Kidney capillary endothelial cell (primary cell): ENCODE measurements around the gene ZBTB20.

ENCODE experiments used
- DNase-seq: peaks from one replicate; pipeline ENCODE4 v3.0.0-alpha.2; 2018; ENCODE audit warnings: low spot score

Gene ZBTB20

DNA sequence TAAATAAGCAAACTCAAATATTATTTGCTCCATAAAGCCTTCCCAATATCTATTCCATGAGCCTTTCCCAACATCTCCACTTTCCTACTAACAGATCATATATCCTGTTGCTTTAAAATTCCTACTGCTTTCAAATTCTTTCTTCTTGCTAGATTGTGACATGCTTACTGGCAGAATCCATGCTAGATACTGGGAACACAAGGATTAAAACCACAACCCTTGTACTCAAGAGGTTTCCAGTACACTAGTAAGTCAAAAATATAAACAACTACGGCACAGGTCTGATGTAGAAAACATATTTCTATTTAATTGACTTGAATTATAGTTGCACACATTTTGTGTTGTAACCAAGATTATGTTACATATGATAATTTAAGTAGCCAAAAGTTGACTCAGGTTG is 275.0 kb downstream of the ZBTB20 start:
- DNase-seq: no peak

DNA sequence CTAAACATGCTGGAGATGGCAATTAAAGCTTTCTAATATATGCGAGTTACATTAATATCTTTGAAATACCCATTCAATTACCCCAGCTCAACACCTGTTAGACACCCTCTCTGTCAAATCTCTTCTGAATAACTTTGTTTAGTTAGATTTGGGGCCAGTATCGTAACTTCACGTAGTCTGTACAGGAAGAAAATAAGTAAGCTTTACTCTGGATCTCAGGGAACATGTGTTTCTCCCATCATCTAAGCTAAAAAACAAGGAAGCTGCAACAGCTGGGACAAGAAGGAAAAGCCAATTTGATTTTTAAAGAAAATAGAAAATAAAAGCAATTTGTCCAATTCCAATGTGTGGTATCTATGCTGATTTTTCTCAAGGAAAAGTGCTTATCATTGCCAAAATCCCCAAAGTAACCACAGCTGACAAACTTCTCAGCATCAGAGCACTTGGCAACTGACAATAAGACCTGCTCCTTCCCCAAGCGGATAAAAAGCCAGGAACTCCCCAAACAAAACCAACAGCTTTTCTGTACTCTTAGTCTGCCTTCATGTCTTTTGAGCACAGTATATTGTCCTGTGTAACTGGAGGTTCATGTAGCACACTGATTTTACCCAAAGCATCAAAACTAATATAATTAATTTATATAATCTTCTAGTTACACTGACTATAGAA is 279.1 kb downstream of the ZBTB20 start:
- DNase-seq: no peak

DNA sequence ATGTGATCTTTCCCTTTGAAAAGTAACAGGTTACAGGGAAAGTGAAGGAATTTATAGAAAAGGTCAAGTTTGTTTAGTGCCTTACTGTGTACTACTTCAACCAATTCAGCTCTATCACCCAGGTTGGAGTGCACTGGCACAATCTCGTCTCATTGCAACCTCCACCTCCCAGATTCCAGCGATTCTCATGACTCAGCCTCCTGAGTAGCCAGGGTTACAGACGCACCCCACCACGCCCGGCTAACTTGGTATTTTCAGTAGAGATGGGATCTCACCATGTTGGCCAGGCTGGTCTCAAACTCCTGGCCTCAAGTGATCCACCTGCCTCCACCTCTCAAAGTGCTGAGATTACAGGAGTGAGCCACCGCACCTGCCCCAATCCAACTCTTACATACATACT is 279.7 kb downstream of the ZBTB20 start:
- DNase-seq: no peak

DNA sequence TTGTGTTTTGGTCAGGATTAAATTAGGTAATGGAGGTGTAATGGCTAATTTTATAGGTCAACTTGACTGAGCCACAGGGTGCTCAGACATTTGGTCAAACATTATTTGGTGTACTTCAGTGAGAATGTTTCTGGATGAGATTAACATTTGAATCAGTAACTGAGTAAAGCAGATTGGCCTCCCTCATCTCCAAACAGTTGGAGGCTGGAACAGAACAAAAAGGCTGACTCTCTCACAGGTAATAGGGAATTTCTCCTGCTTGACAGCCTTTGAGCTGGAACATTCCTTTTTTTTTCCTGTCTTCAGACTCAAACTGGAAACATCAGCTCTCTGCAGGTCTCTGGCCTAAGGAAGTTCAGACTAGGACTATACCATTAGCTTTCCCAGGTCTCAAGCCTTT is 280.7 kb downstream of the ZBTB20 start:
- no peak for DNase-seq

DNA sequence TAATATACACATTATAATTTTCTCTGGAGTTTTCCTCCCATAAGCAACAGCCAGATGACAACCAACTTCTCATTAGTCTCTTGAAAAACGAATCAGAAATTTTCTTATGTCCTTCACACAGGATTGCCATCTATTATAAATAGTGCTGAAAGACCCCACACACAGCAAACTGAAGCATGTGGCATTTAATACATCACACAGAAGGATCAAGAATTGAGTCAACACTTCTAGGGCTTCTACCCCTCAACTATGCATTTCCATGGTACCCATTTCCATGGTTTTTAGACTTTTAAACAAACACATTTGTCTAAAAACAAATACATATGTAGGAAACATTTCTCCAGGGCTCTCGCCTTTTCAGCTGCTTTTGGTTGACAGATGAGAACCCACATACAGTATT is 282.1 kb downstream of the ZBTB20 start:
- no peak for DNase-seq

DNA sequence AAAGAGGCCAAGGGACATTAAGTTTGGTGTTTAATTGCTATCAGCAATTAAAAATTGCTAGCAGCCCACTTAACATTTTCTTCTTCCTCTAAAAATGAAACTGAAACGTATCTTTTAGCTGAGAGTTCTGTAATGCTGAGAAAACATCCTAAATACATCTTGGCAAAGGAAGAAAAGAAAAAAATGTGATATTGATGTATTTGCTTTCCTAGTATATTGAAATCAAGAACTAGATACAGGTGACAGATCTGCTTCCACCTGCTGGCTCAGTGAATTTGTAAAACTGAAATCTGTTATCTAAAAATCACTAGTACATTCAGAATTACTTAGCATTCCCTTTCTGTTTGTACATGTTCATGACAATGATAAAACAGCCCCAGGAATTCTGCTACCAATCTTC is 283.2 kb downstream of the ZBTB20 start:
- DNase-seq: no peak

DNA sequence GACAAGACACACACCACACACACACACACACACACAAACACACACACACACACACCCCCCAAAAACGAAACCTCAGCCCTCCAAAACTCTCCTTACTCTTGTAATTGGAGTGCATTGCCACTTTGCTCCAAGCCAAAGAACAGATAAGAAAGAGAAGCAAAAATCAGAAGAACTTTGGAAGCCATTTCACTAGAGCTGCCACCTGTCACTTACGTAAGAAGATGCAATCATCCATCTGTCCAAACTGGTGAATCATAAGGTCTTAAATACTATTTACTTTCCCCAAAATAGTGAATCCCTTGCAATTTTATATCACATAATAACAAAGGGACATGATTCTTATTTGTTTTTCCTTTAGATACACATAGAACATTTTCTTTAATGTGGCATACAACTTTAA is 285.4 kb downstream of the ZBTB20 start:
- no peak for DNase-seq

DNA sequence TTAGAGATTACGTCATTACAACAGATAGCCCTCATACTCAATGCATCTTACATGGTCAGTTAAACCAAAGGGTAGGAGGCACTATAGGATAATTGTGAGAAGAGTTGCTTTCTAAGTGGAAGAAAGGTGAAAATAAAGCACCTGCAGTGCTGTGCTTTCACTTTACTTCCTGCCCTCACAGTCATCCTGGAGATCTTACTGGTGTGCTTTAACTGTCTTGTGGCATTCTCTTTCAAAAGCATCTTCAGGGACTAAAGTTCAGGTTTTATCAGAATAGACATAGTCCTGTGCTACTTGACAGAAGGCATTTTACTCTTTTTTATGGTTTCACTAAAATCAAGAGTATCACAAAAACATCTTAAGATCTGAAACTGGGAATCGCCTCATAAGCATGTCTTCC is 286.6 kb downstream of the ZBTB20 start:
- DNase-seq: no peak

DNA sequence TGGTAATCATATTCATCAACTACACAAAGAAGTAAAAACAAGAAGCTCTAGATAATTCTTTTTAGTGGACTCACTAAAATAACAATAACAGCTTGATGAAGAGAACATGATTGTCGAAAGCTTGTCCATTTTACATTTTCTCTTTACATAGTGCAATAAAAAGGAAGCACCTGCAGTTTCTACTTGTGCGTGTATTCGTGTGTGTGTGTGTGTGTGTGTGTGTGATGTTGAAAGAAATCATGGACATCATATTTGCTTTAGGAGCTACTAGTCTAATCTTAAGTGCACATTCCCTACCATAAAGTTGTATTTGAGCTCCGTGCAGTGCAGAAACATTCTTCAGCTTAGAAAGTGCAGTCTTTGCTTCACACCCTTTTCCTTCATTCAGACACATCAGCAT is 288.8 kb downstream of the ZBTB20 start:
- no peak for DNase-seq

DNA sequence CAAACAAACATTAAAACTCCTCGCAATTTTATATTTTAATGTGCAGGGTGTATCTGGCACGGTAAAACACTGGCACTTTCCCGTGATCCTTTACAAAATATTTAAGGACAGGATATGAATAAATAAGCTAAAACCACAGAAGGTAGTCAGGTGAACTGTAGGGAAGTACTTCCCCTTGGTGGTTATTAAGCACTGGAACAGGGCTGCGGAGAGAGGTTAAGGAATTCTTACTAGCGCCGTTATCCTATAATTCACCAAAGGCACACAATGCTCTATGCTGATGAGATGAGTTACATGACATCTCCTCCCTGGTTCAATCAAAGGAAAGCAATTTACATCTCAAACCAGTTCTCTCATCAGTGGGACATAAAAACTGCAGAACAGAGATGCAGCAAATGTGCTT is 289.8 kb downstream of the ZBTB20 start:
- no peak for DNase-seq

DNA sequence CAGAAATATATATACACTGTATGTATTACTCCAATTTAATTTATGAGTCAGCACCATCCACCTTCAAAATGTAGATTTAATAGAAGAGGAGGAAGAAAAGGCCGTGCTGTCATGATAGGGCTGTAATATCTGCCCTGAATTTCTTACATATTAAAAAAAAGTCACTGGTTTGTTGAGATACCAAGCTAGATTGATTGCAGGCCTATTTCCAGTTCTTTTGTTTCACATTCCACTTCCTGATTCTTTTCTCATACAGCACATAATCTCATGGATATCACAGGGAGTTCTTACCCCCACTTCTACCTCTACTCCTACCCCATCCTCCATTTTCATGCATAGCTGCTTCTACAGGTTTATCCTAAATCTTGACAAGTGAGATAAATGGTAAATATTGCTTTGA is 290.3 kb downstream of the ZBTB20 start:
- no peak for DNase-seq

DNA sequence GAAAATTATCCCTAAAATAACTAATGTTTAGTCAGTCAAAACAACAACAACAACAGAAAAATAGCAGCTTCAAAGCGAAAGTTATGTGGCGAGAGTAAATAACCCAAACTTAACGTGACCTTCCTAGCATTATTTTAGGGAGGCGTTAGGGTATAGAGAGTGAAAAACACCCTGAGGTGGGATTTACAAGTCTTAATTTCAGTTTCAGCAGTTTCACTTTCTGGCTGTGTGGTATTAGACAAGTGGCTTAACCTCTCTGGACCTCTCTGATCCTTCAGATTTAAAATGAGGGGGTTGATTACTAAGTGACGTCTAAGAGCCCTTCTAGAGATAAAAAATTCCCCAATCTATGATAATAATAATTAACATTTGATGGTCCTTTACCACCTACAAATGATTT is 291.2 kb downstream of the ZBTB20 start:
- DNase-seq: no peak

DNA sequence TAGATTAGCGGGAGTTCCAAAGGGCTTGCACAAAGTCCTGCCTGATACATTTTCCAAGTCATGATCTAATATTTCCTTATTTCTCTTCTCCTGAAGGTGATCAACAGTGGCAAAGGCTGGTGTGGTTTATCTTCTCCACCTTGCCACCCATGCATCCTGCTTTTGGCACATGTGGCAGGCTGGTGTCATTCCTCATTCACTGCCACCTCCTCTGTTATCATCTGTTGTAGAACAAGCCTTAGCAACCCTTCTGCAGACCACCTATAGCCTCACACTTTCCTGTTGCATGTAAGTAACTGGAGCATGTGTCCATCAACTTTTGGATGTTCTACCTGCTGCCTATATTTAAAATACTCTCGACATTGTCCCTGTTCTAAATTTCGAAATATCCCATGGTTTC is 294.1 kb downstream of the ZBTB20 start:
- DNase-seq: no peak

DNA sequence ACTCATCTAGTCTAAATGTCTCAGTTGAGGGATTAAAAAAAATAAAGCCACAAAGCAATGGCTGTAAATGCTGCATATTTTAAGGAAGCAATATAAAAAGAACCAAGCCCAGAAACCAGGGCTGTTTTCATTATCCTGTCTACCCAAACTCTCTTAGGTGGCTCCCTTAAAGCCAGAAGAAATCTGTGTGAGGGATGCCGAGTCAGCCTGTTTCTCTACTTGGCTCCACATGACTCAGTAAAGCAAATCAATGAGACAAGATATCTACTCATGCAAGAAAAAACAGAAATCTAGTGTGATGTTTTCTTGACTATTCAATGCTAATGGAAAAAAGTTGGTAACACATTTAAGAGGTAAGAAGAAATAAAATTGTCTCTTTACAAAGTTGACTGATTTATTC is 296.2 kb downstream of the ZBTB20 start:
- no peak for DNase-seq

DNA sequence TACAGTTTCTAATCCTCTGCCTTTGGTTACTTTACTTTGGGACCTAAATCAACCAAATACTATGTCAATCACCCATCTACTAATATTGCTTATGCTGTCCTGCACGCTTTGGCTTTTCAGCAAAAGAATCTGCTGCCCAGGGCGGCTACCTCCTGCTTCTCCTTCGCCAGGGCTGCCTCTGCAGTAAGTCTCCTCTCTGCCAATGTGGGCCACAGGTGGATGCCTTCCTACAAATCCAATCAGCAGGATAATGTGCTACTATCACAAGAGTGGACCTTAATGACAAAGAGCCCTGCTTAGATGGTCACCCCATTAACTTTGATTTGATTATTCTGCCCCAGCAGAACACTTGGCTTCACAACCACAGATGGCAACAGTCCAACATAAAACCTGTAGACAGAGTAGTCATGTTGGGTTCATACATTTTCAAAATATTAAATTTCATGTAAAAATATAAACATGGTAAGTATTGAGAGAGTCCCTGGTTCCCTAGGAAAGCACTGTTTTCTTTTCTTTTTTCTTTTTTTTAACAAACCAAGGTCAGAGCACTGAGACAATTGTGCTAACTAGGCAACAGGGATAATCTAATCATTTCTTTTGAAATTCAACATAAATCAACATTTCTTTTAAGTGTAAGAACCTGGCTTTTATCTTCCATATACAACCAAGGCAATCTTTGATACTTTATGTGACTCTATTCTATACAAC is 298.3 kb downstream of the ZBTB20 start:
- DNase-seq: no peak

DNA sequence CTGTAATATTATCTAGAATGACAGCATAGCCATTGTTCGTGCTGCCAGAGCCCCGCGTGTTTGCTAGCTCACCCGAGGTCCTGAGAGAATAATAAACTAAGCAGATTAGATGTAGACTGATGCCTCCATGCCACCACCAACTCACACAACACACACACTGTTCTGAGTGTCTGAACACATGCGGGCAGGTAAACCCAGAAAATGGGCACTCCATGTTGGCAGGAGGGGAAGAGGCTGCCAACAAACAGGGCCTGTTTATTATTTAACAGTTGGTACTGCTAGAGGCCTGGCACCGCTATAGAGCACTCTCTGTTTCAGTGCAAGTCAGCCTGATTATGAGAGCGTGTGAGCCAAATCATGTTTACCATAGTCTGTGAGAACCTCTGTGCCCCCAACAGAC is 299.0 kb downstream of the ZBTB20 start:
- DNase-seq: no peak

DNA sequence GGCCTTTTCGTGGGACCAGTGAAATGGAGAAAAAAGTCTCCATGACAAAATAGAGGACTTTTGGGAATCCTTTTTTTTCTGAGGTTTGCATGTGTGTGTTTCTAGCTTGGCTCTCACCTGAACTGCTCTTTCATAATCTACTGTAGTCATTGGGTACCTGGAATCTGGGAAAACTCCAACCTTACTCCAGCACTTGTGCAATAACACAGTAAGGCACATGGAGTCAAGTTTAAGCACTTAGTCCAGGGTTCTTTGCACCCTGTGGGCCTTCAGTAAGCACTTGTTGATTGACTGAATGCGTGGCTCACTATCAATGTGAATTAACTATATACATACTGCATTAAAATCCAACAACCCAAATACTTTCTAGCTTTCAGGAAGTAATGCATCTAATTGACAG is 299.5 kb downstream of the ZBTB20 start:
- DNase-seq: no peak

DNA sequence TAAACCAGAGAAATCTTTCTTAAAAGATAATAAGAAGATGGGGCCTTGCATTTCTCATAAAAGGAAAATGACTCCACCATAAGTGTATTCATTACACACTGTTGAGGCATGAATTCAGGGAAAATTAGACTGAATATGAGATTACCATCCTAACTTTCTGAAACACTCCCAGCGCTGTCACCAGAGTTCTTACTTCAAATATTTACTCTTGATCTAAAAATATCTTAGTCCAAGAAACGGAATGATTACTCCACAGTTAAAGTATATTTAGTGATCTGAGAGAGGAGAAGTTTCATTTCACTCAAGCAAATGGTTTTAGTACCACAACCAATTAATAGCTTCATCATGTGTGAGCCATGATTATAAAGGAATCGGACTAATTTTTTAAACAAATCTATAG is 300.3 kb downstream of the ZBTB20 start:
- no peak for DNase-seq

DNA sequence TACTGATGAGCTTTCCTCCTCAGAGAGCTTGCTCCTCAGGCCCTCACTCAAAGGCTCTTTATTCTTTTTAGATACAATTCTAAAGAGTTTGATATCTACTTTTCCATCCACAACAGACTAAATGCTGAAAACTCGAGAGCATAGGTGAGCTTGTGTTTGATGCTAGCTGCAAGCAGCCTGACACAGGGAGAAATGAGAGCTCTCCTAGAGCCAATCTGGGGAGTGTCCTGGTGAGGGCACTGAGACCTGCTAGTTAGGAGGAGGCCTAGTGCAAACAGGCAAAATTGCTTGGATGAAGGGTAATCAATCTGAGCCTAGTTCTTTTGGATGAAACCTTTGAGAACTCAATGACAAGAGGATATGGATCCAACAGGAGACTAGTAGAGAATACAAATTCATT is 300.8 kb downstream of the ZBTB20 start:
- no peak for DNase-seq

DNA sequence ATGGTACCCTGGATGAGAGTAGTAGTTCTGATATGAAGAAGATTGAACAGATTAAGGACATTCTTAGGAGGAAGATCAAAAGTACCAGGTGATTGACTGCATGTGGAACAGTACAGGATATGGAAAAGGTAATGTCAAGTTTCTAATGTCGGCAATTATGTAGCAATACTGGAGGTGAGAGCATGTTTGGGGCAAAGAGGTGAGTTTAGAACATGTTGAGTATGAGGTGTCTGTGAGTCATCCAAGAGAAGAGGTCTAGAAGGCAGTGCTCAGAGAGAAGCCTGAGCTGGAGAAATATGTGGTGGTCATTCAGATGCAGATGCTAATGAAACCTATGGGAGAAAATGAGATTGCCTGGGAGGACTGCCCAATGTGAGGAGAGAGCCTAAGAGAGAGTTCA is 305.6 kb downstream of the ZBTB20 start:
- DNase-seq: no peak

DNA sequence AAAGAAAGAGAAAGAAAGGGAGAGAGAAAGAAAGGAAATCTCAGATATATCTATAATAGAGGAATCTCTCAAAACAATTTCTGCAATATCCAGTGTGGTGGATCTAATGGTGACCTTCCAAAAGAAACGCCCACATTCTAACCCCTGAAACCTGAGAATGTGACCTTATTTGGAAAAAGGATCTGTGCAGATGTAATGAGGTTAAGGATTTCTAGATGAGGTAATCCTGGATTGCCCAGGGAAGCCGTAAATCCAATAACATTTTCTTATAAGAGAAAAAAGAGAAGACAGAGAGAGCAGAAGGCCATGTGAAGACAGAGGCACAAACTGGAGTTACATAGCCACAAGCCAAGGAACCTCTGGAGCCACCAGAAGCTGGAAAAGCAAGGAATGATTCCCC is 307.6 kb downstream of the ZBTB20 start:
- DNase-seq: no peak

DNA sequence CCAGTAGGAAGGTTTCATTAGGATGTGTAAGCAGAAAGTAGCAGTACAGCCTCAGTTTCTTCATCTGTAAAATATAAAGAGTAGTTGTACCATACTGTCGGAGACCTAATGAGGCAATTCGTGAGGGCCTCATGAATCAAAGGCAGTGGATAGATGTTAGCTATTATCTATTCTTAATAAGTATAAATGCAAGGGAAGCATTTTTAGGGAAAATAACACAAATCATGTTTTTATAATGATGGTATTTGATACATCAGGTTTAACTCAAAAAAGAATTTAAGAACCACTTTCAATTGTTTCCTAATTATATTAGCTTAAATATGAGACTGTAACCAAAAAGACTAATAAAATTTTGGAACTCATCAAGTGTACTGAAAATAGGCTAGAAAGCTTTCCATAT is 309.1 kb downstream of the ZBTB20 start:
- no peak for DNase-seq

DNA sequence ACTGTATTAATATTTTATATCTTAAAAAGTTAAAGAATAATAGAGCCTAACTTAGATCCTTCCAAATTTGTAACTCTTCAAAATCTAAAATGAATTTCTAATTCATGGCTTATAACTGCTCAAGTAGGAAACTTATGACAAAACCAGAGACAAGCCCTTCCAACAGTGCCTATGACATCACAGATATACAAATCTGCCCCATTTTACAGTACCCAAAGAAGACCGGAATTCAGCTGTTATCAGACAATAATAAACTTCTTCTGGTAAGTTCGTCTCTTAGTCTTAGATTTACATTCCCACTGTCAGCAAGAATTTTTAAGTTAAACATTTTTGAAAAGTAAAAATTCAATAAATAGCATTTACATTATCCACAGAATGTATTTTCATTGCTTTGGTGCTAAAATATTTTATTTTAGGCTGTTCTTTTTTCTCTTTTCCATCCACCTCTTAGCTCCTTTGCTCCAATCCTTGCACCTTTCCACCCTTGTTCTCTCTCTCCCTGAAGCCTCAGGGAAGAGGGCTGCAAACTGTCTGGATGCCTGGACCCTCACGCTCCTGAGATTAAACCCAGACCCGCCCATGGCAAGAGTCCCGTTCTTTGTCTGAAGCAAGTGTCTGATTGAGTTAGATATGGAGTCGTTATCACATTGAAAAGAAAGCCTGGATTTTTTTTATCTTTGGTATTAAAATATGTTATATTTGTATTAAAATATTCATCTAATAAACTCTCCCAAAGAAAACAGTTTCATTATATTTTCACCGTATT is 312.7 kb downstream of the ZBTB20 start:
- no peak for DNase-seq
